ENCODE data around the gene STX1A. TPM values are rescaled to one million over a fixed set of nuclear protein-coding genes. Genes with fewer than 3 reads are reported as not detected.

The STX1A gene
- total and polyA plus RNA-seq, 2 of the 13 experiments (the other 11 are each of a cell fraction or from before 2014, with no cell fraction given): 6.1 to 12.2 TPM

DNA sequence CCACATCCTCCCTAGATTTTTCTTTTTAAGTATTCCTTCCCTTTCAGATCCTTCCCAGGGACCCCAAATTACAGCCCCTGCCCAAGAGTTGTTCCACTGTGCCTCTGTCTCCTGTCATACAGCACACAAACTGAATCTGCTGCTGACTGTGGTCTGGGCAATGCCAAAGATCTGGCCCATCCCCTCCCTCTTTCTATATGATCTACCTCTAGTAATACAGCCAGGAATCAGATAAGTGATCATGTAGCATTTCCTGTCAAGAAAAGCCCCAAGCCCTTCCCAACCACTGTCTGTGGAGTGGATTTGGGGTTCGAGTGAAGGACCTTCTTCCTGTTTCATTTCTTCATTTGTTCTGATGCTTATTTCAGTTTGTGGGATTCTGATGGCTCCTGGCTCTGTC is 6.7 kb downstream of the STX1A start:
- Histone ChIP-seq H3K27me3 (ENCODE audit: control insufficient read depth in 1 of 2, insufficient read depth in 2 of 2, low read length in 2 of 2) (no peaks in the 10 kb centered on the region), H3K36me3 (replicated peaks in 1 of 2; ENCODE audit: control insufficient read depth in 1 of 2, insufficient read depth in 2 of 2, low read length in 2 of 2) (peaks cover 0 to 2% of the 10 kb centered on the region in 2 experiments; a peak in 1 of 5 replicates), H4K20me1 (ENCODE audit: insufficient read depth, low read length) (peaks cover 7% of the 10 kb centered on the region), H3K9me3 (ENCODE audit: low read length) (no peaks in the 10 kb centered on the region), H3K27ac (ENCODE audit: extremely low read length, insufficient read depth, low read length) (no peak overlapping the region), H3K9ac (ENCODE audit: insufficient read depth, low read depth, low read length) (no peak overlapping the region), H3K4me1 (ENCODE audit: insufficient read depth, low read length) (peaks cover 27% of the 10 kb centered on the region), H3K79me2 (ENCODE audit: insufficient read depth, low read length) (no peaks in the 10 kb centered on the region), H3K4me2 (ENCODE audit: low read depth, low read length) (no peak overlapping the region), H3K4me3 (replicated peaks in 1 of 3; ENCODE audit: insufficient read depth in 1 of 3, low read depth in 2 of 3, low read length in 3 of 3) (no peak overlapping the region), H2AFZ (ENCODE audit: low read length) (no peak overlapping the region)
- no TSS peak for BruUV-seq (replicated peaks)
- POLR2A ChIA-PET: no interaction called here
- in situ Hi-C loops (cut with HindIII; ENCODE audit: extremely low pct_ligation_motif_present, low pct_unique_long_range_greater_than_20kb) (no loop called here), intact Hi-C loops (cut with micrococcal nuclease; ENCODE audit: unreplicated experiment) (no loop called here)
- TF ChIP-seq ZMYM3 (CRISPR knock-in tag; IDR thresholded peaks at IDR 0.05) (0 out of 2 replicates have a peak, but pooled peaks have one; percentile 52), DMAP1 (CRISPR knock-in tag; IDR thresholded peaks at IDR 0.05) (no peak), ZNF878 (CRISPR knock-in tag; IDR thresholded peaks at IDR 0.05) (no peak)
- TF ChIP-seq, protein P1, sequence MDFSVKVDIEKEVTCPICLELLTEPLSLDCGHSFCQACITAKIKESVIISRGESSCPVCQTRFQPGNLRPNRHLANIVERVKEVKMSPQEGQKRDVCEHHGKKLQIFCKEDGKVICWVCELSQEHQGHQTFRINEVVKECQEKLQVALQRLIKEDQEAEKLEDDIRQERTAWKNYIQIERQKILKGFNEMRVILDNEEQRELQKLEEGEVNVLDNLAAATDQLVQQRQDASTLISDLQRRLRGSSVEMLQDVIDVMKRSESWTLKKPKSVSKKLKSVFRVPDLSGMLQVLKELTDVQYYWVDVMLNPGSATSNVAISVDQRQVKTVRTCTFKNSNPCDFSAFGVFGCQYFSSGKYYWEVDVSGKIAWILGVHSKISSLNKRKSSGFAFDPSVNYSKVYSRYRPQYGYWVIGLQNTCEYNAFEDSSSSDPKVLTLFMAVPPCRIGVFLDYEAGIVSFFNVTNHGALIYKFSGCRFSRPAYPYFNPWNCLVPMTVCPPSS (IDR thresholded peaks at IDR 0.05): no peak
- WGBS (ENCODE audit: low lambda C conversion rate): 91% methylated on average over 1 of the region's 1 CpG
- CTCF ChIA-PET (ENCODE audit: low intra/inter-chr PET ratio, low total read pairs): no interaction called here
- ATAC-seq: no peak
- DNase-seq (ENCODE audit: low spot score): no peak
- FAIRE-seq: no peak

GRCh38 chr7:73708961-73709549 is 10.4 kb downstream of the STX1A start:
- no peak for FAIRE-seq
- no peak for TF ChIP-seq AKAP8 (CRISPR knock-in tag; IDR thresholded peaks at IDR 0.05)
- TF ChIP-seq ZSCAN25 (CRISPR knock-in tag; IDR thresholded peaks at IDR 0.05): no peak
- TF ChIP-seq MTF1 (CRISPR knock-in tag; IDR thresholded peaks at IDR 0.05): no peak
- no peak for TF ChIP-seq ZNF512 (CRISPR knock-in tag; IDR thresholded peaks at IDR 0.05)
- TF ChIP-seq, protein P2, sequence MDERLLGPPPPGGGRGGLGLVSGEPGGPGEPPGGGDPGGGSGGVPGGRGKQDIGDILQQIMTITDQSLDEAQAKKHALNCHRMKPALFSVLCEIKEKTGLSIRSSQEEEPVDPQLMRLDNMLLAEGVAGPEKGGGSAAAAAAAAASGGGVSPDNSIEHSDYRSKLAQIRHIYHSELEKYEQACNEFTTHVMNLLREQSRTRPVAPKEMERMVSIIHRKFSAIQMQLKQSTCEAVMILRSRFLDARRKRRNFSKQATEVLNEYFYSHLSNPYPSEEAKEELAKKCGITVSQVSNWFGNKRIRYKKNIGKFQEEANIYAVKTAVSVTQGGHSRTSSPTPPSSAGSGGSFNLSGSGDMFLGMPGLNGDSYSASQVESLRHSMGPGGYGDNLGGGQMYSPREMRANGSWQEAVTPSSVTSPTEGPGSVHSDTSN (CRISPR knock-in tag; IDR thresholded peaks at IDR 0.05): no peak
- TF ChIP-seq GLMP (CRISPR knock-in tag; IDR thresholded peaks at IDR 0.05; ENCODE audit: borderline replicate concordance): no peak
- TF ChIP-seq BRF2 (CRISPR knock-in tag; IDR thresholded peaks at IDR 0.05): no peak
- no peak for TF ChIP-seq ZNF101 (CRISPR knock-in tag; IDR thresholded peaks at IDR 0.05; ENCODE audit: borderline replicate concordance, low read depth)

More at GRCh38 chr7:73708961-73709549, 10.4 kb downstream of the STX1A start:
- no peak overlapping the region for H3K4me3 ChIP-seq (replicated peaks in 1 of 3; ENCODE audit: insufficient read depth in 1 of 3, low read depth in 2 of 3, low read length in 3 of 3)
- in situ Hi-C loops (cut with HindIII; ENCODE audit: extremely low pct_ligation_motif_present, low pct_unique_long_range_greater_than_20kb) (no loop called here), intact Hi-C loops (cut with micrococcal nuclease; ENCODE audit: unreplicated experiment) (no loop called here)
- peaks cover 0 to 3% of the 10 kb centered on the region in 2 experiments; a peak in 1 of 5 replicates for H3K36me3 ChIP-seq (replicated peaks in 1 of 2; ENCODE audit: control insufficient read depth in 1 of 2, insufficient read depth in 2 of 2, low read length in 2 of 2)
- no peak for DNase-seq (ENCODE audit: low spot score)
- no TSS peak for BruUV-seq (replicated peaks)
- H3K4me1 ChIP-seq (ENCODE audit: insufficient read depth, low read length): no peaks in the 10 kb centered on the region
- WGBS (ENCODE audit: low lambda C conversion rate): 91% methylated on average over 9 of the region's 16 CpGs
- no peak overlapping the region for H2AFZ ChIP-seq (ENCODE audit: low read length)
- no peaks in the 10 kb centered on the region for H3K9me3 ChIP-seq (ENCODE audit: low read length)
- H4K20me1 ChIP-seq (ENCODE audit: insufficient read depth, low read length): no peaks in the 10 kb centered on the region
- no peak for ATAC-seq
- no peaks in the 10 kb centered on the region for H3K79me2 ChIP-seq (ENCODE audit: insufficient read depth, low read length)
- POLR2A ChIA-PET: no interaction called here
- H3K27me3 ChIP-seq (ENCODE audit: control insufficient read depth in 1 of 2, insufficient read depth in 2 of 2, low read length in 2 of 2): no peaks in the 10 kb centered on the region
- no peak overlapping the region for H3K27ac ChIP-seq (ENCODE audit: extremely low read length, insufficient read depth, low read length)
- CTCF ChIA-PET (ENCODE audit: low intra/inter-chr PET ratio, low total read pairs): no interaction called here
- no peak overlapping the region for H3K4me2 ChIP-seq (ENCODE audit: low read depth, low read length)
- no peak overlapping the region for H3K9ac ChIP-seq (ENCODE audit: insufficient read depth, low read depth, low read length)
